Measurements from ENCODE around the gene ATG7. TPM values are rescaled to one million over a fixed set of nuclear protein-coding genes. Genes with fewer than 3 reads are reported as not detected.

ATG7 gene
- total RNA-seq, 4 donors from 2014 or later, result 54.8 to 126 (median 100) TPM

- no peak for DNase-seq
- Histone ChIP-seq H3K36me3 (no peaks in the 10 kb centered on the region), H3K27me3 (no peaks in the 10 kb centered on the region), H3K4me3 (no peak overlapping the region), H3K4me1 (no peaks in the 10 kb centered on the region), H3K27ac (no peak overlapping the region), H3K9me3 (no peaks in the 10 kb centered on the region)
- intact Hi-C loops (cut with DNase I; ENCODE audit: low total_unique reads), result no loop called here
- TF ChIP-seq POLR2A (IDR thresholded peaks at IDR 0.05) (no peak), CTCF (IDR thresholded peaks at IDR 0.05) (no peak)
Observed at GRCh38 chr3:11304175-11304574, 32.0 kb downstream of the ATG7 start.

GRCh38 chr3:11305509-11305908 lies 33.3 kb downstream of the ATG7 start:
- Histone ChIP-seq H3K36me3 (no peaks in the 10 kb centered on the region), H3K27ac (no peak overlapping the region), H3K27me3 (no peaks in the 10 kb centered on the region), H3K9me3 (no peaks in the 10 kb centered on the region), H3K4me1 (no peaks in the 10 kb centered on the region), H3K4me3 (no peak overlapping the region)
- no peak for DNase-seq
- intact Hi-C loops (cut with DNase I; ENCODE audit: low total_unique reads), result no loop called here
- no peak for TF ChIP-seq POLR2A (IDR thresholded peaks at IDR 0.05)

- Histone ChIP-seq H3K9me3 (no peaks in the 10 kb centered on the region), H3K27ac (peak overlapping the region; percentile 46 to 71), H3K36me3 (no peaks in the 10 kb centered on the region), H3K4me1 (no peaks in the 10 kb centered on the region), H3K27me3 (no peaks in the 10 kb centered on the region), H3K4me3 (no peak overlapping the region)
- TF ChIP-seq POLR2A (IDR thresholded peaks at IDR 0.05) (no peak), CTCF (IDR thresholded peaks at IDR 0.05) (no peak)
- no peak for DNase-seq
- intact Hi-C loops (cut with DNase I; ENCODE audit: low total_unique reads), result no loop called here
Observed at GRCh38 chr3:11306817-11307589, 34.8 kb downstream of the ATG7 start.

GRCh38 chr3:11307830-11308432 lies 35.7 kb downstream of the ATG7 start:
- Histone ChIP-seq H3K27me3 (no peaks in the 10 kb centered on the region), H3K4me1 (no peaks in the 10 kb centered on the region), H3K4me3 (no peak overlapping the region), H3K9me3 (no peaks in the 10 kb centered on the region), H3K27ac (peak overlapping the region; percentile 46 to 71), H3K36me3 (no peaks in the 10 kb centered on the region)
- intact Hi-C loops (cut with DNase I; ENCODE audit: low total_unique reads), result no loop called here
- DNase-seq, result peak in 1 of 2 donors; percentile 51
- no peak for TF ChIP-seq CTCF (IDR thresholded peaks at IDR 0.05)

- Histone ChIP-seq H3K9me3 (no peaks in the 10 kb centered on the region), H3K36me3 (no peaks in the 10 kb centered on the region), H3K4me1 (no peaks in the 10 kb centered on the region), H3K27me3 (no peaks in the 10 kb centered on the region), H3K27ac (no peak overlapping the region), H3K4me3 (no peak overlapping the region)
- TF ChIP-seq POLR2A (IDR thresholded peaks at IDR 0.05) (no peak), CTCF (IDR thresholded peaks at IDR 0.05) (no peak)
- intact Hi-C loops (cut with DNase I; ENCODE audit: low total_unique reads), result no loop called here
- DNase-seq, result no peak
Observed at GRCh38 chr3:11310258-11310657, 38.1 kb downstream of the ATG7 start.

All from uterus (tissue), 4 donors.